Right lobe of liver (tissue), 6 donors: ENCODE data around the gene MIOX. TPM values are rescaled to one million over a fixed set of nuclear protein-coding genes. Genes with fewer than 3 reads are reported as not detected.
A peak's percentile ranks its signal among the peaks of the same experiment; 100 is the strongest.

Experiments used
- ATAC-seq, 4 donors: fragments of 200-7000 bp; cut with Tn5 transposase; one replicate each; pipeline ENCODE4 v1.9.1; 2020; ENCODE audit warnings: mild to moderate bottlenecking in 4 of 4, moderate library complexity in 4 of 4
- DNase-seq, 3 donors: peaks; one replicate each; pipeline ENCODE4 v3.0.0-alpha.2; 2020
- H3K27ac ChIP-seq, 3 donors: fragments of 200-600 bp; one replicate each; pipeline ENCODE4 v1.8.0; 2022
- H3K27me3 ChIP-seq, 2 donors: fragments of 200-600 bp; one replicate each; pipeline ENCODE4 v1.8.0; 2022
- H3K36me3 ChIP-seq, 4 donors: fragments of 200-600 bp; sonication (generic) in 1 of 4; one replicate each; pipeline versions ENCODE4 v1.5.1 to v1.8.0; 2017 to 2022; ENCODE audit warnings: control low read depth in 1 of 4
- H3K4me1 ChIP-seq, 4 donors: fragments of 200-600 bp; sonication (generic) in 1 of 4; one replicate each; pipeline versions ENCODE4 v1.5.1 to v1.8.0; 2017 to 2022; ENCODE audit warnings: control low read depth in 1 of 4
- H3K4me3 ChIP-seq, 3 donors: fragments of 200-600 bp; one replicate each; pipeline ENCODE4 v1.8.0; 2022
- H3K9me3 ChIP-seq, 4 donors: fragments of 200-600 bp; sonication (generic) in 1 of 4; one replicate each; pipeline versions ENCODE4 v1.5.1 to v1.8.0; 2017 to 2022; ENCODE audit warnings: control low read depth in 1 of 4
- POLR2A ChIP-seq: fragments of 450-650 bp; IDR thresholded peaks from one replicate; pipeline ENCODE4 v1.6.1; 2017; ENCODE audit warnings: antibody characterized with exemption, mild to moderate bottlenecking
- WGBS: methylation state at CpG from one replicate; pipeline ENCODE4 v1.1.6; 2018; ENCODE audit warnings: low coverage, low lambda C conversion rate; ENCODE audit not compliant: insufficient coverage; ENCODE audit errors: missing lambda C conversion rate; 5-methylcytosine and 5-hydroxymethylcytosine counted together
- intact Hi-C, 2 donors: fragments of 100-400 bp; cut with DNase I; formaldehyde crosslinking; loops; one replicate each; pipeline versions ENCODE4 v1.11.2 to v1.14.1; 2022
- total RNA-seq, 6 experiments: library from RNA; depleted of rRNA in 2 of 6; stranded (reverse); fragments of >200 nt in 2 of 6; fragmentation: NEBNext Ultra II Directional in 3 of 6; extraction: Animal tissue kit (Norgen Biotek cat#: 25700) in 3 of 6; gene quantifications; one replicate each; pipeline versions ENCODE4 v1.1.0 to v1.2.4, GENCODE V29; 2016 to 2023
- TF ChIP-seq, protein P1 (sequence below), 4 donors: fragments of 200-600 bp in 3 of 4; fragments of 450-650 bp in 1 of 4; IDR thresholded peaks; one replicate each; pipeline versions ENCODE4 v1.5.1 to v1.8.0; 2016 to 2022; ENCODE audit warnings: antibody characterized with exemption in 4 of 4, mild to moderate bottlenecking in 2 of 4
- donor health status: DM: no; HTN: yes; CAD: no.
- donor health status: DM: no; HTN: no; CAD: no.
- donor health status: DM: no; HTN: no; CAD: no.
- donor health status: DM: no; HTN: yes; CAD: no.
- donor health status: DM: no; HTN: yes; CAD: no.

Gene MIOX
- total RNA-seq, 6 experiments from 2014 or later, result not detected

GRCh38 chr22:50530877-50531545 is 44.4 kb downstream of the MIOX start:
- TF ChIP-seq, protein P1, sequence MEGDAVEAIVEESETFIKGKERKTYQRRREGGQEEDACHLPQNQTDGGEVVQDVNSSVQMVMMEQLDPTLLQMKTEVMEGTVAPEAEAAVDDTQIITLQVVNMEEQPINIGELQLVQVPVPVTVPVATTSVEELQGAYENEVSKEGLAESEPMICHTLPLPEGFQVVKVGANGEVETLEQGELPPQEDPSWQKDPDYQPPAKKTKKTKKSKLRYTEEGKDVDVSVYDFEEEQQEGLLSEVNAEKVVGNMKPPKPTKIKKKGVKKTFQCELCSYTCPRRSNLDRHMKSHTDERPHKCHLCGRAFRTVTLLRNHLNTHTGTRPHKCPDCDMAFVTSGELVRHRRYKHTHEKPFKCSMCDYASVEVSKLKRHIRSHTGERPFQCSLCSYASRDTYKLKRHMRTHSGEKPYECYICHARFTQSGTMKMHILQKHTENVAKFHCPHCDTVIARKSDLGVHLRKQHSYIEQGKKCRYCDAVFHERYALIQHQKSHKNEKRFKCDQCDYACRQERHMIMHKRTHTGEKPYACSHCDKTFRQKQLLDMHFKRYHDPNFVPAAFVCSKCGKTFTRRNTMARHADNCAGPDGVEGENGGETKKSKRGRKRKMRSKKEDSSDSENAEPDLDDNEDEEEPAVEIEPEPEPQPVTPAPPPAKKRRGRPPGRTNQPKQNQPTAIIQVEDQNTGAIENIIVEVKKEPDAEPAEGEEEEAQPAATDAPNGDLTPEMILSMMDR (IDR thresholded peaks at IDR 0.05), result no peak
- TF ChIP-seq POLR2A, result peak; percentile 90
- Histone ChIP-seq H3K27me3 (no peaks in the 10 kb centered on the region), H3K27ac (peak overlapping the region; percentile 94 to 98 (median 97)), H3K4me1 (peaks cover 0 to 14% (median 6%) of the 10 kb centered on the region in 4 donors), H3K9me3 (no peaks in the 10 kb centered on the region), H3K4me3 (peak overlapping the region; percentile 75 to 79 (median 76)), H3K36me3 (no peaks in the 10 kb centered on the region)
- DNase-seq, result peak; percentile 94 to 97 (median 95)
- intact Hi-C loops, result no loop called here
- 5% methylated on average over 7 of the region's 53 CpGs for WGBS
- ATAC-seq, result peak; percentile 46 to 62 (median 58)

DNA sequence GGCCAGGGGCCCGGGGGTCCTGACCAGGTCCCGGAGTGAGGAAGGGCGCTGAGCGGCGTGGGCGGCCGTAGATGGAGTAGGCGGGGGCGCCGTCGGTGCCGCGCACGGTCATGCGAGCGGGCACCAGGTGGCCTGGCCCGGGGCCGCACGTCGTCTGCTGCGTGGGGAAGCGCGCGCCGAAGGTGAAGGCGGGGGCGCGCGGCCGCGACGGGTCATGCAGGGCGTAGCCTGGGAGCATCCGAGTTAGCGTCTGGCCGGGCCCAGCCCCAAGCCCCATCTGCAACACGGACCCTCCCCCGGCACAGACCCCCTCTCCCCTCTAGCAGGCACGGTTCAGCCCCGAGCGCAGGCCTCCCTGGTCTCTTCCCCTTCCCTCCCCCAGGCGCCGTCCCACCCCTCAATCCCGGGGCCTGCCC is 44.9 kb downstream of the MIOX start:
- H3K36me3 ChIP-seq, result no peaks in the 10 kb centered on the region
- intact Hi-C loops, result no loop called here
- ATAC-seq (peak; percentile 29 to 52 (median 46)), DNase-seq (peak; percentile 83 to 87 (median 85))
- H3K4me3 ChIP-seq, result peak overlapping the region; percentile 75 to 79 (median 76)
- no peaks in the 10 kb centered on the region for H3K27me3 ChIP-seq
- WGBS, result 0% methylated on average over 2 of the region's 44 CpGs
- peaks cover 0 to 14% (median 4%) of the 10 kb centered on the region in 4 donors for H3K4me1 ChIP-seq
- peak overlapping the region; percentile 94 to 98 (median 97) for H3K27ac ChIP-seq
- H3K9me3 ChIP-seq, result no peaks in the 10 kb centered on the region
- TF ChIP-seq POLR2A, result no peak
- TF ChIP-seq, protein P1 (IDR thresholded peaks at IDR 0.05), result no peak

GRCh38 chr22:50531962-50532674 is 45.5 kb downstream of the MIOX start:
- TF ChIP-seq, protein P1 (IDR thresholded peaks at IDR 0.05), result peak in 1 of 4 donors; percentile 2
- TF ChIP-seq POLR2A, result peak; percentile 60
- H3K27me3 ChIP-seq, result no peaks in the 10 kb centered on the region
- peak overlapping the region; percentile 75 to 79 (median 76) for H3K4me3 ChIP-seq
- H3K4me1 ChIP-seq, result peaks cover 0 to 14% (median 1%) of the 10 kb centered on the region in 4 donors
- peak; percentile 37 to 61 (median 54) for ATAC-seq
- WGBS, result 5% methylated on average over 13 of the region's 56 CpGs
- H3K27ac ChIP-seq, result peak overlapping the region; percentile 94 to 98 (median 97)
- intact Hi-C loops, result no loop called here
- no peaks in the 10 kb centered on the region for H3K36me3 ChIP-seq
- no peaks in the 10 kb centered on the region for H3K9me3 ChIP-seq
- DNase-seq, result peak; percentile 89 to 93 (median 93)

GRCh38 chr22:50532824-50533796 is 46.5 kb downstream of the MIOX start:
- Histone ChIP-seq H3K27me3 (no peaks in the 10 kb centered on the region), H3K9me3 (no peaks in the 10 kb centered on the region), H3K27ac (peak overlapping the region; percentile 94 to 98 (median 97)), H3K4me3 (no peak overlapping the region), H3K36me3 (no peaks in the 10 kb centered on the region), H3K4me1 (peaks cover 0 to 15% (median 0%) of the 10 kb centered on the region in 4 donors)
- DNase-seq (peak in 1 of 3 donors; percentile 26), ATAC-seq (no peak)
- TF ChIP-seq POLR2A, result no peak
- TF ChIP-seq, protein P1 (IDR thresholded peaks at IDR 0.05), result no peak
- 61% methylated on average over 16 of the region's 19 CpGs for WGBS
- intact Hi-C loops, result no loop called here
